NK-92 treated with Interleukin-12 subunit alpha and Interleukin-12 subunit beta, amount 100 ng/mL, for 24 hours (cell line): Measurements from ENCODE around the gene TBX2.

Experiments
- DNase-seq: peaks from one replicate; lab custom pipeline; 2025; lab: John Stamatoyannopoulos, UW

TBX2 gene

GRCh38 chr17:61368832-61369450 is 30.7 kb upstream of the TBX2 start:
- DNase-seq: no peak

DNA sequence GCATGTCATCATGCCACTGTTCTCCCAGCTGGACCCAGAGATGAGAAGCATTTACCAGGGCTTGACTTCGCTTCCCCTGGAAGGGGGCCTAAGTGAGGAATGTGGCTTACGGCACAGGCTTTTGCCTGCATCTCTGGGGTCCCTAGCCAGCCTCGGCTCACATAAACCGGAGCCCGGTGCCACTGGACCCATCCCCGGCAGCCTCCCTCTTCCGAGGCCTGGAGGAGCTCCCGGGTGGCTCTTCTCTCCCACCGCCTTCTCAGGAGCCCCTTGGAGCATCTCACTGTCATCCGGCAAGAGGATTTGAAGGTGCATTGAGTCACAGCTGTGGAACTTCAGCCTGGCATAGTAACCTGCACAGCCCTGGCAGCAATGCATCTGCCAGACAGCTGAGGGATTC is 29.9 kb upstream of the TBX2 start:
- DNase-seq: no peak

DNA sequence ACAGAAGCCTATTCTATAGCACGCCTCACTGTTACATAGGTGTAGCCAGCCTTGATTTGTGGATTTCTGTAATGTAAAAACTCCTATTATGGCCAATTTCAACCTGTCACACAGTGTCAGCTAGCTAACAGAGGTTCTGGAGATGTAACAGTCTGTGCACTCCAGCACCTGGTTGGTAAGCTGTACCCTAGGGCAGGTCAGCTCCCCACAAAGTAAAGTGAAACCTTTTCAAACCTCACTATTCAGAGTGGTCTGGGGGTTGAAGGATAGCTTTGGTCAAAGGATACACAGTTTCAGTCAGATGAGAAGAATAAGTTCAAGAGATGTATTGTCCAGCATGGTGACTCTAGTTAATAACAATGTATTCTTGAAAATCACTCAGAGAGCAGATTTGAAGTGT is 28.5 kb upstream of the TBX2 start:
- DNase-seq: no peak

- no peak for DNase-seq
Measured at GRCh38 chr17:61371606-61372005, 28.0 kb upstream of the TBX2 start.

- DNase-seq: no peak
Measured at GRCh38 chr17:61372436-61372835, 27.2 kb upstream of the TBX2 start.

- DNase-seq: no peak
Measured at GRCh38 chr17:61376931-61377838, 22.5 kb upstream of the TBX2 start.

DNA sequence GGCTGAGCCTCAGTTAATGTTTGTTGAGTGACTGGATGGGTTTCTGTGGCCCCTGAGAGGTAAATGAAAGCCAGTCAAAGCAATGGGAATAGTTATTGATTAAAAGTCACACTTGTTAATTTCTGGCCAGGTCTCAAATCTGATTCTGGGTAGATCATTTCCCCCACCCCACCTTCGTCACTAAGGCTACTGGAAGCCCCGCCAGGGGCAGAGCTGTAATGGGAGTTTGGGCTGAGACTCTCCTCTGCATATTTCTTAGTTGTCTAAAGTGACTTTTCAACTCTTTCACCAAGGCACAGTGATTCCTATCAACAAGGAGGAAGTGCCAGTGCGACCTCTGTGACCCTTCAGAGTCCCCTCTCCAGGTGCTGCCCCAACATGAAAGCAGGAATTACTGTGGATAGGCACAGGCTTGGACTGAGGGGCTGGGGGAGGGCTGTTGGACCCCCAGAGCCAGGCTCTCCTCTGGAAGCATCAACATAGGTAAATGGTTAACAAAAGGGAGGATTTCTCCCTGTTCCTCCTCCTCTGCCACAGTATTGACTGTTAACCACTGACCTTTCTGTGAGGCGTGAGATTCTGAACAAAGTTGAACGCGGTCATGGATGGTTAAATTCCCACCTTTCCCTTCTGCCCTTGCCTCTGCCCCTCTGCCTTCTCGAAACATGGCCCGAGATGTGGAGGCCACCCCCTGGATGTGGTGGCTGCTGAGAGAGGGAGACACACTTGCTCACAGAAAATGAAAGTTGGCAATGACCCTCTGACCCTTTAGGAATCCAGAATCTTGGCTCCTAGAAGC is 20.8 kb upstream of the TBX2 start:
- DNase-seq: no peak

GRCh38 chr17:61379457-61380216 is 20.0 kb upstream of the TBX2 start:
- DNase-seq: no peak

GRCh38 chr17:61380217-61380835 is 19.3 kb upstream of the TBX2 start:
- no peak for DNase-seq

GRCh38 chr17:61380836-61381525 is 18.7 kb upstream of the TBX2 start:
- DNase-seq: no peak

DNA sequence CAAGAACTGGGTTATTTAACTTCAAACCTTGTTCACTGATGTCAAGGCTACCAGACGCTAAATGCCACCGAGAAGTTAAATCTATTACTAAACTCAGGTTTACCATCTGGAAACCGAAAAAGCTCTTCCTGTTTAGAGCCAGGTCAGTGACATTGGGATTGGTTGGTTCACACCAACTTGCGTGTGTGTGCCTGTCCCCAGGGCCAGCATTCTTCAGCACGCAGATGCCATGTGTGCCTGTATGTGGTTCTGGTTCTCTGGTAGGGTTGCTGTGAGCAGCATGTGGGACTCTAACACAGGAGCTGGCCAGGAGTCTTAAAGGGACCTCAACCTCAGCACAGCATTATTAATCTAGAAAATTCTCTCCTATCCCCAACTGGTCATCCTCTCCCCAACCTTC is 18.1 kb upstream of the TBX2 start:
- DNase-seq: no peak

DNA sequence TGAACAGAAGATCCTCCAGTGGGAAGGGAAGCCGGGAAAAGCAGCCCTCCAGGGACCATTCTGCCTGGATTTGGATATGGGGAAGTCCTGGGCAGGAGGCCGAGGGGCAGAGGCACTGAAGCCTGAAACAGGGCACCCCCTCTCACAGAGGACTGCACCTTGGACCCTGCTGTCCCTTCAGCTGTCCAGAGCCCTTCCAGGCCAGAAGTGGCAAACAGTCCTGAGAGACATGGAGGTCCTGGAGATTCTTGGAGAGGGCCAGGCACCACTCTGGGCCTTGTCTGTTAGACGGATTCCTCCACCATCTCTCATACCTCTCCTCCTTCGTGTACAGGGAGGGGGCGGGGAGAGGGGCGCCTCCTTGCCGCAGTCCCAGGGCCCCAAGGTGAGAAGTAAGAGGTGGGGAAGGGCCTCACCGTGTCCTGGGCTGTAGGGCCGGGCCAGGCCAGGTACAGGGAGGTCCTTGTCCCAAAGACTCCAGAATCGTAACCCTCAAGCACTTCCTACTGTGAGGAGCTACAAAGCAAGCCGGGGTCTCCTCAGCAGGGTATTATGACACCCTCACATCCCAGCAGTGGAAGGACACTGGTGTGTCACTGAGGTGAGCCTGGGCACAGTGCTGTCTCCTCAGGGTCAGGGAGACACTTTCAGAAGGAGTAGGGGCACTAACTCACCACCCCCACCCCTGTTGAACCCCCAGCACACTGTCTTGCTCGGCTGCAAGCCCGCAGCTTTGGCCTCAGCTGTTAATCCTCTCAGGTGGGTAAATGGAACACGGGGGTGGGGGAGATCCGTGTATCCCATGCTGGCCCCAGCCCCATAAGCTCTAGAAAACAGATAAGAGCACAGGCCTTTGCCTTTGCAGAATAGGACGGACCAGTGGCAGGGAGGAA is 16.6 kb upstream of the TBX2 start:
- no peak for DNase-seq

DNA sequence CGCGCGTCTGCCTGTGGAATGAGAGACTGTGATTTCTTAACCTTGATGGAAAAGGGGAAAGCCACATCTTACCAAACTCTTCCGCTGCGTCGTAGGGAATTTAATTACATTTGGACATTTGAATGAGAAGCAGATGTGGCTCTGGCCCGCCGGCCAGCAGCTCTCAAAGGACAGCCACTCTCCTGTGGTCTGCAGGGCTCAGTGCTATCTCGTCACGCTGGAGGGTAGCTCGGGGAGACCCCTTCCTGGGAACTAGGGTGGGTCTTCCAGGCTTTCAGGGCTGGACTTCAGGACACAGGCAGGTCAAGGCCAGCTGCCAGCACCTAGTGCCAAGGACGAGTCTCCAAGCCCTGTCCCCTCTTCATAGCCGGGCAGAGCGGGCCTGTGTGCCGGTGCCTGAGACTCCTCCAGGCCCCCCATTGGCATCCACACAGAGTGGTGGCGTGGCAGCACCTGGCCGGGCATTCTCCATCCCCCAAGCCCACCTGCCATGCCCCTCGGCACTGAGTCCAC is 15.9 kb upstream of the TBX2 start:
- DNase-seq: no peak

DNA sequence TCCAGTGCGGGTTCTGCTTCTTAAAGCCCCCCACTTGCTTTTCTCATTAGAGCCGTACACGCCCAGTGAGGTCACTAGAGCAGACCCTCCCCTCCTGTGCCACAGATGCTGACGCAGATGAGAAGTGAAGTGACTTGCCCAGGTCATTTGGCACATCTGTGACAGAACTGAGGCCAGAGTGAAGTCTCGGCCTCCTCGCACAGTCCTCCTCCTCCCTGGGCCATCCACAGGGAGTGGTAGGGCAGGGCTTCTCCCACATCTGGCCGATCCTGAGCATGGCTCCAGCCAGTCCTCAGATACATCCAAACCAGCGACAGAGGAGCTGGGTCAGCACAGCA is 15.3 kb upstream of the TBX2 start:
- DNase-seq: no peak

GRCh38 chr17:61384692-61385576 is 14.7 kb upstream of the TBX2 start:
- no peak for DNase-seq

DNA sequence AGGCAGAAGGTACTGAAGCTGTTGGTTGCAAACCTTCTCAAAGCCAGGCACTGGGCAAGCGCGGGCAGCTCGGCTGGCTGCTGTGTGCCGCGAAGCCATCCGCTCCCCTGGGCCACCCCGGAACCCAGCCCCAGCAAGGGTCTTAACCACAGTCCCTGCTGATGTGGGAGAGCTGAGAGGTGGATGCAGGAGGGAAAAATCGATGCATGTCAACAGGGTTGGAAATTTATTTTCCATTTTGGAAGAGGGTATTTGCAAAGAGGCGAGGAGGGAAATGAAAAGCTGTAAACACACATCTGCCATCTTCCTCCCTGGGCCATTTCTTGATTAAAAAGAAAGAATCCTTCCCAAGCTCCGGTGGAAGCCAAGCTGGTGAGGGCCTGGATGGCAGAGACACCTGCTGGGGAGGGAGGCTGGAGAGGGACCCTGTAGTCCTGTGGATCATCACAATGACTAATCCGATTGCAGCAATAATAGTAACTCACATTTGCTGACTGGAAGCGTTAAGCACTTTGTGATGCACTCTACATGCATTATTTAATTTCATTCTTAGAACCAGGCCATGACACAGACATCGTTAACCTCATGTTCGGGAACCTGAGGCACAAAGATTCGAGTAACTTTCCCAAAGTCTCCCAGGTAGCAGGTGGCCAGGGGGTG is 13.9 kb upstream of the TBX2 start:
- DNase-seq: no peak

DNA sequence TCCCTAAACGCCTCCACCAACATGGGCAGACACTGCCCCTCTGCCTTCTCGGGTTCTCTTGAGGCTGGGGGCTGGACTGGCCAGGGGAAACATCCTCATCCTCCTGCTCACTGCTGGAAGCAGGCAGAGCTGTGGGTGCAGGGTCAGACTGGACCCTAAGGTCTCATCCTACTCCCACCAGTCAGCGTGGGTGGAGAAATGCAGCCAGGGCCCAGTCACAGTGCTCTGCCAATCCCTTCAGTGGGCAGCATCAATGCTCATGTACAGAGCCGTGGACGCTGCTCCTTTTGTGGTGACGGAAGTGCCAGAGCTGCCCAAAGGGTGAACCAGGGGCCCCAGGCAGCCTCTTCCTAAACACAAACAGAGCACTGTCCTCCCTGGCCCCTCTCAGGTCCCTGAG is 13.4 kb upstream of the TBX2 start:
- DNase-seq: no peak

DNA sequence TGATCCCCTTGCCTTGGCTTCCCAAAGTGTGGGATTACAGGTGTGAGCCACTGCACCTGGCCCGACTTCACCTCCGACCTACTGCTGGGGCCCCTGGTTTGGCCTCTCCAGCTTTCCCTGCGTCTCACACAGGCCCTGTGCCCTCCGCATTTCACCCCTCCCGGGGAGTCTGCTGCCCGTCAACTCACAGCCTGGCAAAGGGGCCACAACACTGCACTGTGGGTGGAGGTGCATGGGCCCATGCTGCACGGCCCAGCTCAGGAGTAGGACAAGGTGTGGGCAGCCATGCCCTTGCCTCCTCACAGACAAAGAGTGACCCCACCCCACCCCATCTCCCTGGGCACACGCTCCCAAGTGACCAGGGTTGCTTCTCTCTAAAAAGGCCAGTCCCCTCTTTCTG is 12.6 kb upstream of the TBX2 start:
- no peak for DNase-seq
